ENCODE measurements around the gene MBNL2.

Gene MBNL2

GRCh38 chr13:97235549-97236231 lies 13.6 kb downstream of the MBNL2 start:
- no peak for DNase-seq

- DNase-seq: no peak
These were observed 15.3 kb downstream of the MBNL2 start for GRCh38 chr13:97237388-97237787.

- no peak for DNase-seq
These were observed 16.3 kb downstream of the MBNL2 start for GRCh38 chr13:97238432-97238831.

- DNase-seq: no peak
These were observed 16.8 kb downstream of the MBNL2 start for GRCh38 chr13:97238883-97239282.

- no peak for DNase-seq
These were observed 17.2 kb downstream of the MBNL2 start for GRCh38 chr13:97239306-97239705.

GRCh38 chr13:97239943-97240787 lies 18.0 kb downstream of the MBNL2 start:
- no peak for DNase-seq

GRCh38 chr13:97240788-97241734 lies 18.9 kb downstream of the MBNL2 start:
- DNase-seq: no peak

GRCh38 chr13:97241761-97242160 lies 19.6 kb downstream of the MBNL2 start:
- no peak for DNase-seq

GRCh38 chr13:97242755-97243497 lies 20.8 kb downstream of the MBNL2 start:
- DNase-seq: no peak

- DNase-seq: no peak
These were observed 22.0 kb downstream of the MBNL2 start for GRCh38 chr13:97243915-97244781.

- DNase-seq: no peak
These were observed 22.9 kb downstream of the MBNL2 start for GRCh38 chr13:97245011-97245410.

GRCh38 chr13:97246596-97247158 lies 24.5 kb downstream of the MBNL2 start:
- DNase-seq: no peak

- DNase-seq: no peak
These were observed 26.1 kb downstream of the MBNL2 start for GRCh38 chr13:97248243-97248642.

GRCh38 chr13:97249093-97249795 lies 27.1 kb downstream of the MBNL2 start:
- no peak for DNase-seq

- DNase-seq: no peak
These were observed 27.8 kb downstream of the MBNL2 start for GRCh38 chr13:97249796-97250495.

- no peak for DNase-seq
These were observed 28.4 kb downstream of the MBNL2 start for GRCh38 chr13:97250560-97250959.

GRCh38 chr13:97252735-97253134 lies 30.6 kb downstream of the MBNL2 start:
- DNase-seq: no peak

GRCh38 chr13:97253581-97254293 lies 31.6 kb downstream of the MBNL2 start:
- DNase-seq: no peak

GRCh38 chr13:97254816-97255215 lies 32.7 kb downstream of the MBNL2 start:
- DNase-seq: no peak

Data from NCI-H1417 treated with DMSO at 0.1 percent for 48 hours (cell line).